Measurements from ENCODE around the gene TMEM190.

DNA sequence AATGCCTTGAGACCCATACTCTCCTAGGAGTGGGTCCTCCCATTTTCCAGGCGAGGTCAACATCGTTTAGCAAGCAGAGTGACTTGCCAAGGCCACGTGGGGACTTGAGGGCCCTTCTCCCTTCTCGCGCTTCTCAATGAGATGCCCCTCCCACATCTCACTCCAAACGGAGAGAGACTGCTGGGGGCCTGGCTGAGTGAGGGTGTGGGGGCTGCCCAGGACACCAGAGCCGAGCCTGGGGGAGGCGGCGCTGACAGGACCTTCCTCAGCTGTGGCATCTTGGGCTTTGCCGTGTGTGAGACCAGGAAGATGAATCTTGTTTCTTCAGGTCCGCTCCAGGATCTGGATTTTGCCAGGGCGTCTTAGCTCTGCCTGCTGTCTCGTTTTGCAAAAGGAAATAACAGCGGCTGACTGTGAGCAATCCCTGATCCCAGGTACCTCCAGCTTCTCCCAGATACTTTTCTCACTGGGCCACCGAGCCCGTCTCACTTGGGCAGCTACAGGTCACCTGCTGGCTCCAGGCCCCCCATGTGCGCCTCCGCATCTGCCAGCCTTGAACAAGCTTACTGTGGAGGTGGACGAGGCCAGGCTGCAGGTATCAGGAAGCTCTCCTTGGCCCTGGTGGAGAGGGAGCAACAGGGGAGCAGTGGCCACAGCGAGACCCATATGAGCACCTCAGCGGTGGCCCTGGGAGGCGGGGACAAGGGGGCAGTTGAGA lies 28.1 kb upstream of the TMEM190 start:
- no peak for TF ChIP-seq POLR2A (IDR thresholded peaks at IDR 0.05)
- TF ChIP-seq, protein P1, sequence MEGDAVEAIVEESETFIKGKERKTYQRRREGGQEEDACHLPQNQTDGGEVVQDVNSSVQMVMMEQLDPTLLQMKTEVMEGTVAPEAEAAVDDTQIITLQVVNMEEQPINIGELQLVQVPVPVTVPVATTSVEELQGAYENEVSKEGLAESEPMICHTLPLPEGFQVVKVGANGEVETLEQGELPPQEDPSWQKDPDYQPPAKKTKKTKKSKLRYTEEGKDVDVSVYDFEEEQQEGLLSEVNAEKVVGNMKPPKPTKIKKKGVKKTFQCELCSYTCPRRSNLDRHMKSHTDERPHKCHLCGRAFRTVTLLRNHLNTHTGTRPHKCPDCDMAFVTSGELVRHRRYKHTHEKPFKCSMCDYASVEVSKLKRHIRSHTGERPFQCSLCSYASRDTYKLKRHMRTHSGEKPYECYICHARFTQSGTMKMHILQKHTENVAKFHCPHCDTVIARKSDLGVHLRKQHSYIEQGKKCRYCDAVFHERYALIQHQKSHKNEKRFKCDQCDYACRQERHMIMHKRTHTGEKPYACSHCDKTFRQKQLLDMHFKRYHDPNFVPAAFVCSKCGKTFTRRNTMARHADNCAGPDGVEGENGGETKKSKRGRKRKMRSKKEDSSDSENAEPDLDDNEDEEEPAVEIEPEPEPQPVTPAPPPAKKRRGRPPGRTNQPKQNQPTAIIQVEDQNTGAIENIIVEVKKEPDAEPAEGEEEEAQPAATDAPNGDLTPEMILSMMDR (IDR thresholded peaks at IDR 0.05) = no peak
